LNCaP clone FGC (cell line): ENCODE measurements around the gene MORC1.

Experiments
- DNase-seq: peaks from one replicate; pipeline ENCODE4 v3.0.0-alpha.2; 2011; ENCODE audit warnings: low read depth
- H3K4me3 ChIP-seq: 2 replicates; pipeline ENCODE4 v1.5.1; 2011; ENCODE audit warnings: mild to moderate bottlenecking, low read depth, low read length, control low read depth
- TF ChIP-seq, protein P1 (sequence below): IDR thresholded peaks from 2 replicates; pipeline ENCODE4 v1.5.1; 2012; ENCODE audit warnings: mild to moderate bottlenecking; ENCODE audit not compliant: control insufficient read depth, insufficient read depth; ENCODE audit errors: extremely low read depth

MORC1 gene

DNA sequence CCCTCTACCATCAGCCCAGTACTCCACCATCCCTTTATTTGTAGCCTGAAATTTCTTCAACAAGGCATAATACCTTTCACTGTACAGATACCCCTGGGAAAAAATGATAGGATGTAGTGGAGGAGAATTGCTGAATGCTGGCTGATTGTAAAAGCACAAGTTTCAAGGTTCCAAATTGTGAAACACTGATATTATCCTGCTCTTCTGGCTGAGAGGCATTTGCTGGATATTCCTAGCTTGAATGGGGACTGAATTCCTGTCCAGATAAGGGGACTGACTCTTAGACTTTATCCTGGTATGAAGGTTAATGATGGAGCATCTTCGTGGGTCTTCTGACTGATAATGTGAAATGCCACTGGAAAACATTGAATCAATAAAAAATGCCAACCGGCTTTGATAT, 9.6 kb upstream of the MORC1 start:
- TF ChIP-seq, protein P1, sequence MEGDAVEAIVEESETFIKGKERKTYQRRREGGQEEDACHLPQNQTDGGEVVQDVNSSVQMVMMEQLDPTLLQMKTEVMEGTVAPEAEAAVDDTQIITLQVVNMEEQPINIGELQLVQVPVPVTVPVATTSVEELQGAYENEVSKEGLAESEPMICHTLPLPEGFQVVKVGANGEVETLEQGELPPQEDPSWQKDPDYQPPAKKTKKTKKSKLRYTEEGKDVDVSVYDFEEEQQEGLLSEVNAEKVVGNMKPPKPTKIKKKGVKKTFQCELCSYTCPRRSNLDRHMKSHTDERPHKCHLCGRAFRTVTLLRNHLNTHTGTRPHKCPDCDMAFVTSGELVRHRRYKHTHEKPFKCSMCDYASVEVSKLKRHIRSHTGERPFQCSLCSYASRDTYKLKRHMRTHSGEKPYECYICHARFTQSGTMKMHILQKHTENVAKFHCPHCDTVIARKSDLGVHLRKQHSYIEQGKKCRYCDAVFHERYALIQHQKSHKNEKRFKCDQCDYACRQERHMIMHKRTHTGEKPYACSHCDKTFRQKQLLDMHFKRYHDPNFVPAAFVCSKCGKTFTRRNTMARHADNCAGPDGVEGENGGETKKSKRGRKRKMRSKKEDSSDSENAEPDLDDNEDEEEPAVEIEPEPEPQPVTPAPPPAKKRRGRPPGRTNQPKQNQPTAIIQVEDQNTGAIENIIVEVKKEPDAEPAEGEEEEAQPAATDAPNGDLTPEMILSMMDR = no peak
- no peak for DNase-seq

GRCh38 chr3:109125902-109126301, 8.0 kb upstream of the MORC1 start:
- TF ChIP-seq, protein P1 = no peak
- no peak for DNase-seq
- H3K4me3 ChIP-seq = no peak overlapping the region

More for the DNA sequence above, 9.6 kb upstream of the MORC1 start:
- no peak overlapping the region for H3K4me3 ChIP-seq

DNA sequence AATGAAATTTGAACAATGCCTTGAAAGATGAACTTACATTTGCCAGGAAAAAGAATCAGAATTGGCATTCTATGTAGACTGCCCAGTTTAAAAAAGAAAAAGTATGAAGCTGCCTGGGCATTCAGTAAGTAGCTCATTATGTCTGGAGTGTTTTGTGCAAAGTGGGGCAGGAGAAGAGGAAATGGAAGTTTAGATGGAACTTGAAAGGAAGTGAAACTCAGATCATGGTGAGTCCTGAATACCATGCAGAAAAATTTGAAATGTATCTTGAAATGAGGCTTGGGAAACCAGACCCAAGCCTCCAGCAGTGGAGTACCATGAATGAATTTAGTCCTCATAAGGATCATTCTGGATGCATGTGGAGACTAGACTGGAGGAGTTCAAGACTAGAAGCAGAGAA, 4.8 kb upstream of the MORC1 start:
- TF ChIP-seq, protein P1 = no peak
- no peak overlapping the region for H3K4me3 ChIP-seq
- DNase-seq = no peak

- no peak for DNase-seq
- H3K4me3 ChIP-seq = no peak overlapping the region
- TF ChIP-seq, protein P1 = no peak
Measured at GRCh38 chr3:109118584-109118983, 650 bp upstream of the MORC1 start.

DNA sequence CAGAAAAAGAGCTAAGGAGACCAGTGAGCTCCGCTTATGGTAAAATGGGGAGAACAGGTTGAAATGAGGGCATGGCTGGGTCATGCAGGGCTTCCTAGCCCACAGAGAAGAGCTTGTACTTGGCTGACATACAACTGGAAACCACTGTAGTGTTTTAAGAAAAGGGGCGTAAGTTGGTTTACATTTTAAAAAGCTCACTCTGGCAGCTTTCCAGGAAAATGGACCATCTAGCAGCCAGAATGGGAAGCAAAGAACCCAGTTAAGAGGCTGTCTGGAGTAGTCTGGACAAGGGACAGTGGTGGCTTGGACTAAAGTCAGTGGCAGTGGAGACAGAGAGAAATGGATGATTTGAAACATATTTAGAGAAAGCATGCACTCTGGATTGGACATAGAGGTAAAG, 1.9 kb downstream of the MORC1 start:
- TF ChIP-seq, protein P1 = no peak
- DNase-seq = no peak
- H3K4me3 ChIP-seq = no peak overlapping the region

GRCh38 chr3:109115451-109115850, 2.5 kb downstream of the MORC1 start:
- H3K4me3 ChIP-seq = no peak overlapping the region

GRCh38 chr3:109114746-109115145, 3.2 kb downstream of the MORC1 start:
- TF ChIP-seq, protein P1 = no peak
- DNase-seq = no peak
- H3K4me3 ChIP-seq = no peak overlapping the region

More at GRCh38 chr3:109115451-109115850, 2.5 kb downstream of the MORC1 start:
- no peak for DNase-seq
- TF ChIP-seq, protein P1 = no peak
